Middle frontal gyrus (tissue), 1 donor: ENCODE results near the gene PADI2.
A peak's percentile ranks its signal among the peaks of the same experiment; 100 is the strongest.

Experiments used
- DNase-seq: peaks from one replicate; pipeline ENCODE4 v3.0.0-alpha.2; 2015; ENCODE audit warnings: low spot score; ENCODE audit errors: extremely low spot score

The PADI2 gene

GRCh38 chr1:17140279-17140678, 21.0 kb upstream of the PADI2 start:
- no peak for DNase-seq

- no peak for DNase-seq
Measured at GRCh38 chr1:17139637-17140036, 20.4 kb upstream of the PADI2 start.

GRCh38 chr1:17137441-17137840, 18.2 kb upstream of the PADI2 start:
- no peak for DNase-seq

GRCh38 chr1:17136936-17137335, 17.7 kb upstream of the PADI2 start:
- no peak for DNase-seq

- no peak for DNase-seq
Measured at GRCh38 chr1:17136145-17136544, 16.9 kb upstream of the PADI2 start.

- DNase-seq, result no peak
Measured at GRCh38 chr1:17135530-17135929, 16.3 kb upstream of the PADI2 start.

GRCh38 chr1:17134724-17135123, 15.5 kb upstream of the PADI2 start:
- DNase-seq, result no peak

GRCh38 chr1:17134034-17134433, 14.8 kb upstream of the PADI2 start:
- no peak for DNase-seq

GRCh38 chr1:17130138-17130635, 10.9 kb upstream of the PADI2 start:
- DNase-seq, result no peak

- no peak for DNase-seq
Measured at GRCh38 chr1:17128361-17128760, 9.1 kb upstream of the PADI2 start.

GRCh38 chr1:17125756-17126237, 6.5 kb upstream of the PADI2 start:
- peak; percentile 56 for DNase-seq

GRCh38 chr1:17123196-17124045, 4.2 kb upstream of the PADI2 start:
- no peak for DNase-seq

- no peak for DNase-seq
Measured at GRCh38 chr1:17122521-17123164, 3.4 kb upstream of the PADI2 start.

- DNase-seq, result no peak
Measured at GRCh38 chr1:17121881-17122280, 2.6 kb upstream of the PADI2 start.

GRCh38 chr1:17120962-17121837, 1.9 kb upstream of the PADI2 start:
- no peak for DNase-seq

GRCh38 chr1:17120481-17120877, 1.2 kb upstream of the PADI2 start:
- no peak for DNase-seq

GRCh38 chr1:17119773-17120480, 676 bp upstream of the PADI2 start:
- DNase-seq, result no peak

- no peak for DNase-seq
Measured at GRCh38 chr1:17118706-17119075, 560 bp downstream of the PADI2 start.

GRCh38 chr1:17118268-17118667, 983 bp downstream of the PADI2 start:
- no peak for DNase-seq

- no peak for DNase-seq
Measured at GRCh38 chr1:17117451-17118265, 1.6 kb downstream of the PADI2 start.
